ENCODE results near the gene PNPLA5. TPM values are rescaled to one million over a fixed set of nuclear protein-coding genes. Genes with fewer than 3 reads are reported as not detected.

Gene PNPLA5
- total and polyA plus RNA-seq, 9 of the 15 experiments (the other 6 are each of a cell fraction or from before 2014, with no cell fraction given) = not detected

DNA sequence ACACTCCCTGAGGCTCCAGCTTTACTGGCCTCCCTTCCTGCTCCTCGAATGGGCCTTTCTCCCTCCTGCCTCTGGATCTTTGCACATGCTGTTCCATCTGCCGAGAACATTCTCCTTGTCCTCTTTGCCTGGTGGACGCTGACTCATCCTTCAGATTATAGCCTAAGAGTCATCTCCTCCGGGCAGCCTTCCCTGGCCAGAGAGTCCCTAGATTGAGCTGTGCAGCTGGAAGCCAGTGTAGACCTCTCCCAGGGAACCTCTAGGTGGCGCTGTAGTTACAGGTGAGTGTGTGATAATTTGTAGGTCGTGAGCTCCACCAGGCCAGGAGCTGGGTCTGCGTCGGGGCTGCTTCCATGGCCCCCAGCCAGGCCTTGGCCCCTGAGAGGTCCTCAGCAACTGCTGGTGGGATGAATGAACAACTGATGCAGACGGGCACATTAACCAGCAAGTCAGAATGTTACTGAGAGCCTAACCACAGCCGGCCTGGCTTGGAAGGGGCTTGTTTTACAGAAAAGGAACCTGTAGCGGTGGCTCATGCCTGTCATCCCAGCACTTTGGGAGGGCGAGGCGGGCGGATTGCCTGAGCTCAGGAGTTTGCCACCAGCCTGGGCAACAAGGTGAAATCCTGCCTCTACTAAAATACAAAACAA, 8.7 kb downstream of the PNPLA5 start (continued):
- no peak for TF ChIP-seq SP1 (CRISPR knock-in tag; IDR thresholded peaks at IDR 0.05)
- TF ChIP-seq, protein P1, sequence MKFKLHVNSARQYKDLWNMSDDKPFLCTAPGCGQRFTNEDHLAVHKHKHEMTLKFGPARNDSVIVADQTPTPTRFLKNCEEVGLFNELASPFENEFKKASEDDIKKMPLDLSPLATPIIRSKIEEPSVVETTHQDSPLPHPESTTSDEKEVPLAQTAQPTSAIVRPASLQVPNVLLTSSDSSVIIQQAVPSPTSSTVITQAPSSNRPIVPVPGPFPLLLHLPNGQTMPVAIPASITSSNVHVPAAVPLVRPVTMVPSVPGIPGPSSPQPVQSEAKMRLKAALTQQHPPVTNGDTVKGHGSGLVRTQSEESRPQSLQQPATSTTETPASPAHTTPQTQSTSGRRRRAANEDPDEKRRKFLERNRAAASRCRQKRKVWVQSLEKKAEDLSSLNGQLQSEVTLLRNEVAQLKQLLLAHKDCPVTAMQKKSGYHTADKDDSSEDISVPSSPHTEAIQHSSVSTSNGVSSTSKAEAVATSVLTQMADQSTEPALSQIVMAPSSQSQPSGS (CRISPR knock-in tag; IDR thresholded peaks at IDR 0.05) = no peak
- TF ChIP-seq, protein P2, sequence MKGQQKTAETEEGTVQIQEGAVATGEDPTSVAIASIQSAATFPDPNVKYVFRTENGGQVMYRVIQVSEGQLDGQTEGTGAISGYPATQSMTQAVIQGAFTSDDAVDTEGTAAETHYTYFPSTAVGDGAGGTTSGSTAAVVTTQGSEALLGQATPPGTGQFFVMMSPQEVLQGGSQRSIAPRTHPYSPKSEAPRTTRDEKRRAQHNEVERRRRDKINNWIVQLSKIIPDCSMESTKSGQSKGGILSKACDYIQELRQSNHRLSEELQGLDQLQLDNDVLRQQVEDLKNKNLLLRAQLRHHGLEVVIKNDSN (CRISPR knock-in tag; IDR thresholded peaks at IDR 0.05) = no peak
- TF ChIP-seq, protein P3, sequence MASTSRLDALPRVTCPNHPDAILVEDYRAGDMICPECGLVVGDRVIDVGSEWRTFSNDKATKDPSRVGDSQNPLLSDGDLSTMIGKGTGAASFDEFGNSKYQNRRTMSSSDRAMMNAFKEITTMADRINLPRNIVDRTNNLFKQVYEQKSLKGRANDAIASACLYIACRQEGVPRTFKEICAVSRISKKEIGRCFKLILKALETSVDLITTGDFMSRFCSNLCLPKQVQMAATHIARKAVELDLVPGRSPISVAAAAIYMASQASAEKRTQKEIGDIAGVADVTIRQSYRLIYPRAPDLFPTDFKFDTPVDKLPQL (IDR thresholded peaks at IDR 0.05; ENCODE audit: extremely low read depth, insufficient read length) = no peak
- TF ChIP-seq JUN (IDR thresholded peaks at IDR 0.05; ENCODE audit: borderline replicate concordance, low read depth, low read length) = peak; percentile 66; the same call in 1 of the 2 replicates
- TF ChIP-seq JUN (CRISPR knock-in tag; IDR thresholded peaks at IDR 0.05; ENCODE audit: borderline replicate concordance) = no peak
- peak; percentile 55 for TF ChIP-seq C11orf30 (IDR thresholded peaks at IDR 0.05; ENCODE audit: low read depth)
- TF ChIP-seq, protein P4, sequence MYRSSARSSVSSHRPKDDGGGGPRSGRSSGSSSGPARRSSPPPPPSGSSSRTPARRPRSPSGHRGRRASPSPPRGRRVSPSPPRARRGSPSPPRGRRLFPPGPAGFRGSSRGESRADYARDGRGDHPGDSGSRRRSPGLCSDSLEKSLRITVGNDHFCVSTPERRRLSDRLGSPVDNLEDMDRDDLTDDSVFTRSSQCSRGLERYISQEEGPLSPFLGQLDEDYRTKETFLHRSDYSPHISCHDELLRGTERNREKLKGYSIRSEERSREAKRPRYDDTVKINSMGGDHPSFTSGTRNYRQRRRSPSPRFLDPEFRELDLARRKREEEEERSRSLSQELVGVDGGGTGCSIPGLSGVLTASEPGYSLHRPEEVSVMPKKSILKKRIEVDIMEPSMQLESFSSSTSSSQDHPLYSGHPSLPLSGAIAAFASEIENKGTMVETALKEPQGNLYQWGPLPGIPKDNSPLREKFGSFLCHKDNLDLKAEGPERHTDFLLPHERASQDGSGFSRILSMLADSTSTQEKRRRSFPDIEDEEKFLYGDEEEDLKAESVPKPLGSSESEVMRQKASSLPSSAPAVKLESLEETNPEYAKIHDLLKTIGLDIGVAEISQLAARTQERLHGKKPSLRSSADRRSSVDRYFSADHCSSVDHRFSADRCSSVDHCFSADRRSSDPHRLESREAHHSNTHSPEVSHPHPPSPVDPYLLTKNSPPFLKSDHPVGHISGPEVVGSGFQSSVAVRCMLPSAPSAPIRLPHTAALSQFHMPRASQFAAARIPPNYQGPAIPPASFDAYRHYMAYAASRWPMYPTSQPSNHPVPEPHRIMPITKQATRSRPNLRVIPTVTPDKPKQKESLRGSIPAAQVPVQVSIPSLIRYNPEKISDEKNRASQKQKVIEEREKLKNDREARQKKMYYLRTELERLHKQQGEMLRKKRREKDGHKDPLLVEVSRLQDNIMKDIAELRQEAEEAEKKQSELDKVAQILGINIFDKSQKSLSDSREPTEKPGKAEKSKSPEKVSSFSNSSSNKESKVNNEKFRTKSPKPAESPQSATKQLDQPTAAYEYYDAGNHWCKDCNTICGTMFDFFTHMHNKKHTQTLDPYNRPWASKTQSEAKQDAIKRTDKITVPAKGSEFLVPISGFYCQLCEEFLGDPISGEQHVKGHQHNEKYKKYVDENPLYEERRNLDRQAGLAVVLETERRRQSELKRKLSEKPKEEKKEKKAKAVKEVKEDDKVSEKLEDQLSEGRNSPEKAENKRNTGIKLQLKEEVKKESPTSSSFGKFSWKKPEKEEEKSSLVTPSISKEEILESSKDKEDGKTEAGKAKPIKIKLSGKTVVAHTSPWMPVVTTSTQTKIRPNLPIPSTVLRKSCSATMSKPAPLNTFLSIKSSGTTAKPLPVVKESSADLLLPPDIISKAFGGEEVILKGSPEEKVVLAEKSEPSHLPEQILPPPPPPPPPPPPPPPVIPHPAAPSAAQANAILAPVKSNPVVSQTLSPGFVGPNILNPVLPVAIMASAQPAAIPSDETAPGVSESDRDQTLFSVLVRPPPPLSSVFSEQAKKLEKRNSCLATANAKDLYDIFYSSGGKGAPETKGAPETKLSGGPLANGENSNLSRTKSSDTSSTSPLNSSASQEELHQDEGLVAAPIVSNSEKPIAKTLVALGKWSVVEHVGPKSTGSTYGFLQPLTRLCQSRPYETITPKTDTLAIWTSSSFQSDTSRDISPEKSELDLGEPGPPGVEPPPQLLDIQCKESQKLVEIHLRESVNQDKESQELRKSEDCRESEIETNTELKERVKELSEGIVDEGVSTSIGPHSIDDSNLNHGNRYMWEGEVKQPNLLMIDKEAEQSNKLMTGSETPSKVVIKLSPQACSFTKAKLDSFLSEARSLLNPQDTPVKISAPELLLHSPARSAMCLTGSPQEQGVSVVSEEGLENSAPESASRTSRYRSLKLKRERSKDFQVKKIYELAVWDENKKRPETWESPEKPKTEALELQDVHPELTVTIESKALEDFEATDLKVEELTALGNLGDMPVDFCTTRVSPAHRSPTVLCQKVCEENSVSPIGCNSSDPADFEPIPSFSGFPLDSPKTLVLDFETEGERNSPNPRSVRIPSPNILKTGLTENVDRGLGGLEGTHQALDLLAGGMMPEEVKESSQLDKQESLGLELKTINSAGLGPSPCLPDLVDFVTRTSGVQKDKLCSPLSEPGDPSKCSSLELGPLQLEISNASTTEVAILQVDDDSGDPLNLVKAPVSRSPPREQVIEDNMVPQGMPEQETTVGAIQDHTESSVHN (IDR thresholded peaks at IDR 0.05; ENCODE audit: borderline replicate concordance in 1 of 2, low read depth in 1 of 2) = no peak
- no peak for TF ChIP-seq NBN (IDR thresholded peaks at IDR 0.05; ENCODE audit: low read depth)
- TF ChIP-seq RB1 (IDR thresholded peaks at IDR 0.05; ENCODE audit: low read depth) = peak; percentile 21; the same call in 1 of the 2 replicates
- TF ChIP-seq, protein P5, sequence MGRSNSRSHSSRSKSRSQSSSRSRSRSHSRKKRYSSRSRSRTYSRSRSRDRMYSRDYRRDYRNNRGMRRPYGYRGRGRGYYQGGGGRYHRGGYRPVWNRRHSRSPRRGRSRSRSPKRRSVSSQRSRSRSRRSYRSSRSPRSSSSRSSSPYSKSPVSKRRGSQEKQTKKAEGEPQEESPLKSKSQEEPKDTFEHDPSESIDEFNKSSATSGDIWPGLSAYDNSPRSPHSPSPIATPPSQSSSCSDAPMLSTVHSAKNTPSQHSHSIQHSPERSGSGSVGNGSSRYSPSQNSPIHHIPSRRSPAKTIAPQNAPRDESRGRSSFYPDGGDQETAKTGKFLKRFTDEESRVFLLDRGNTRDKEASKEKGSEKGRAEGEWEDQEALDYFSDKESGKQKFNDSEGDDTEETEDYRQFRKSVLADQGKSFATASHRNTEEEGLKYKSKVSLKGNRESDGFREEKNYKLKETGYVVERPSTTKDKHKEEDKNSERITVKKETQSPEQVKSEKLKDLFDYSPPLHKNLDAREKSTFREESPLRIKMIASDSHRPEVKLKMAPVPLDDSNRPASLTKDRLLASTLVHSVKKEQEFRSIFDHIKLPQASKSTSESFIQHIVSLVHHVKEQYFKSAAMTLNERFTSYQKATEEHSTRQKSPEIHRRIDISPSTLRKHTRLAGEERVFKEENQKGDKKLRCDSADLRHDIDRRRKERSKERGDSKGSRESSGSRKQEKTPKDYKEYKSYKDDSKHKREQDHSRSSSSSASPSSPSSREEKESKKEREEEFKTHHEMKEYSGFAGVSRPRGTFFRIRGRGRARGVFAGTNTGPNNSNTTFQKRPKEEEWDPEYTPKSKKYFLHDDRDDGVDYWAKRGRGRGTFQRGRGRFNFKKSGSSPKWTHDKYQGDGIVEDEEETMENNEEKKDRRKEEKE (IDR thresholded peaks at IDR 0.05; ENCODE audit: borderline replicate concordance in 1 of 2, control insufficient read depth in 1 of 2, low read depth in 2 of 2, low read length in 1 of 2) = no peak
- peak; percentile 60; the same call in 1 of the 2 replicates for TF ChIP-seq DPF2 (IDR thresholded peaks at IDR 0.05)
